WERI-Rb-1 (cell line): ENCODE measurements around the gene NT5DC1.

Source experiments
- DNase-seq: peaks from one replicate; pipeline ENCODE4 v3.0.0-alpha.2; 2020
- H3K27ac ChIP-seq: fragments of 250-450 bp; sonication (Bioruptor Pico); 2 replicates; pipeline ENCODE4 v1.5.1; 2020; ENCODE audit warnings: mild to moderate bottlenecking, moderate library complexity
- H3K27me3 ChIP-seq: fragments of 250-450 bp; sonication (Bioruptor Pico); 2 replicates; pipeline ENCODE4 v1.5.1; 2021; ENCODE audit warnings: mild to moderate bottlenecking, low read depth, moderate library complexity; ENCODE audit not compliant: insufficient read depth, severe bottlenecking
- H3K36me3 ChIP-seq: fragments of 250-450 bp; sonication (Bioruptor Pico); 2 replicates; pipeline ENCODE4 v1.5.1; 2020; ENCODE audit warnings: mild to moderate bottlenecking, moderate library complexity
- H3K4me3 ChIP-seq: 2 replicates; pipeline ENCODE4 v1.5.1; 2011; ENCODE audit warnings: low read depth, mild to moderate bottlenecking, control low read depth, low read length
- H3K9me3 ChIP-seq: fragments of 250-450 bp; sonication (Bioruptor Pico); 2 replicates; pipeline ENCODE4 v1.5.1; 2021; ENCODE audit warnings: mild to moderate bottlenecking, moderate library complexity; ENCODE audit not compliant: severe bottlenecking
- TF ChIP-seq, protein P1 (sequence below): IDR thresholded peaks from 2 replicates; pipeline ENCODE4 v1.5.1; 2011; ENCODE audit warnings: low read depth, mild to moderate bottlenecking, control low read depth, inconsistent platforms, low read length

The NT5DC1 gene

DNA sequence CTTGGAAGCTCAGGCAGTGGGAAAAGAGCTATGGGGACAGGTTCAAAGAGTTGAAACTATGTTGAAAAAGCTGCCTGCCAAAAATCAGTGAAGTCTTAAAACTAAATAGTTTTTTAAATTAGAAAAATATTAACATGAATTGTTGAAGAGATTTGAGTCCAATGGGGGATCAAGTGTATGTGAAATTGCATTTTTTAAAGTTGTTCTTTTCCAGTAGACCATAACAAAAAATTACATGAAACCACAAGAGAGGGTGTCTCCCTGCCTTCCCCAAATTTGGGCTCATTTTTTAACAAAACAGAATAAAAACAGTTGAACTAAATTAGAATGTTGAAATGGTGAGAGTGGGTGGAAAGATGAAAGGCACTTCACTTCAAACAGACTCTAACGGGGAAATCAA lies 56.7 kb downstream of the NT5DC1 start:
- Histone ChIP-seq H3K27ac (no peak overlapping the region), H3K4me3 (no peak overlapping the region), H3K36me3 (no peaks in the 10 kb centered on the region), H3K27me3 (no peaks in the 10 kb centered on the region), H3K9me3 (no peaks in the 10 kb centered on the region)
- TF ChIP-seq, protein P1, sequence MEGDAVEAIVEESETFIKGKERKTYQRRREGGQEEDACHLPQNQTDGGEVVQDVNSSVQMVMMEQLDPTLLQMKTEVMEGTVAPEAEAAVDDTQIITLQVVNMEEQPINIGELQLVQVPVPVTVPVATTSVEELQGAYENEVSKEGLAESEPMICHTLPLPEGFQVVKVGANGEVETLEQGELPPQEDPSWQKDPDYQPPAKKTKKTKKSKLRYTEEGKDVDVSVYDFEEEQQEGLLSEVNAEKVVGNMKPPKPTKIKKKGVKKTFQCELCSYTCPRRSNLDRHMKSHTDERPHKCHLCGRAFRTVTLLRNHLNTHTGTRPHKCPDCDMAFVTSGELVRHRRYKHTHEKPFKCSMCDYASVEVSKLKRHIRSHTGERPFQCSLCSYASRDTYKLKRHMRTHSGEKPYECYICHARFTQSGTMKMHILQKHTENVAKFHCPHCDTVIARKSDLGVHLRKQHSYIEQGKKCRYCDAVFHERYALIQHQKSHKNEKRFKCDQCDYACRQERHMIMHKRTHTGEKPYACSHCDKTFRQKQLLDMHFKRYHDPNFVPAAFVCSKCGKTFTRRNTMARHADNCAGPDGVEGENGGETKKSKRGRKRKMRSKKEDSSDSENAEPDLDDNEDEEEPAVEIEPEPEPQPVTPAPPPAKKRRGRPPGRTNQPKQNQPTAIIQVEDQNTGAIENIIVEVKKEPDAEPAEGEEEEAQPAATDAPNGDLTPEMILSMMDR: no peak
- DNase-seq: no peak

DNA sequence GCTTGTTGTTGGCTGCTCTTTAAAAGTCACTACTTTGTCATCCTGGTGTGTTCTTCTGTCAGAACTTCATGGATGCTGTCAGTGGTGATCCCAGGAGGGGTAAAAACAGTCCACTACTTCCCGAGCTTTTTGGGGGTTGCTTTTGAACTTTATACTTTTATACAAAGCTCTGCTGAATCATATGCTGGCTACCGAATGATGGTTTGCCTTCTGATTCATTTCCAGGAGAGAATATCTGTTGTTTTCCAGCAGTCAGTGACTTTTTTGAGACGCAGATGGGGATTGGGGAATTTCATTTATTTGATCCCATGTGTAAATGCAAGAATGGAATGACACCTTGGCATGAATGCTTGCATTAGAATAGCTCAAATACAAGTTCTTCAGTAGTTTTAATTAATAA lies 58.0 kb downstream of the NT5DC1 start:
- no peaks in the 10 kb centered on the region for H3K27me3 ChIP-seq
- H3K4me3 ChIP-seq: no peak overlapping the region
- DNase-seq: no peak
- TF ChIP-seq, protein P1: no peak
- no peaks in the 10 kb centered on the region for H3K9me3 ChIP-seq
- H3K27ac ChIP-seq: no peak overlapping the region
- no peaks in the 10 kb centered on the region for H3K36me3 ChIP-seq

DNA sequence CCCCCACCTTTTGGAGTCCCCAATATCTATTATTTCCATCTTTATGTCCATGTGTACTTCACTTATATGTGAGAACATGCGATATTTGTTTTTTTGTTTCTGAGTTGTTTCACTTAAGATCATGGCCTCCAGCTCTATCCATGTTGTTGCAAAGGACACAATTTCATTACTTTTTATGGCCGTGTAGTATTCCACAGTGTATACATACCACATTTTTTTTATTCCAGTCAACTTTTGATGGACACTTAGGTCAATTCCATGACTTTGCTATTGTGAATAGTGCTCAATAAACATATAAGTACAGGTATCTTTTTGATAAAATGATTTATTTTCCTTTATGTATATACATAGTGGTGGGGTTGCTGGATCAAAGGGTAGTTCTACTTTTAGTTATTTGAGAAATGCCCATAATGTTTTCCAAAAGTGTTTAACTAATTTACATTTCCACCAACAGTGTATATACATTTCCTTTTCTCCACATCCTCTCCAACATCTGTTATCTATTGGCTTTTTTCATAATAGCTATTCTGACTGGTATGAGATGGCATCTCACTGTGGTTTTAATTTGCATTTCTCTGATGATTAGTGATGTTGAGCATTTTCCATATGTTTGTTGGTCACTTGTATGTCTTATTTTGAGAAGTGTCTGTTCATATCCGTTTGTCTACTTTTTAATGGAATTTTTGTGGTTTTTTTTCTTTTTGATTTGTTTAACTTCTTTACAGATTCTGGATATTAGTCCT lies 59.3 kb downstream of the NT5DC1 start:
- Histone ChIP-seq H3K36me3 (no peaks in the 10 kb centered on the region), H3K4me3 (no peak overlapping the region), H3K27me3 (no peaks in the 10 kb centered on the region), H3K9me3 (no peaks in the 10 kb centered on the region), H3K27ac (no peak overlapping the region)
- no peak for DNase-seq
- TF ChIP-seq, protein P1: no peak

DNA sequence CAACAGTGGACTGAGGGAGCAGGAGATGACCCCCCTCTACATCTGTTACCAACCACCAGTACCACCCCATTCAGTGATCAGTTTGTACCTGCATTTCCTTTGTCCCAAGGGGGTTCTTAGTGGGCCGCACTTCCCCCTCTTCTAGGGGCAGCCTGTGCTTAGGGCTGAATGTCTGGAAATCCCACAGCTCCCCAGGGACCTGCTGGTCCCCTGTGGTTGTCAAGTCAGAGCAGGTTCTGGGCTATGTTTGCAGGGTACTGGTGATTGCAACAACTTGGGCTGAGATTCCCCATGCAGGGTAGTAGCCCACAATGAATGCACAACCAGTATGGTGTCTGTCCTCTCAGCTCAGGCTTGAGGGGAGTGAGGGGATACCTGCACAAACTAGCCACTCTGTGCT lies 64.9 kb downstream of the NT5DC1 start:
- Histone ChIP-seq H3K9me3 (no peaks in the 10 kb centered on the region), H3K27ac (no peak overlapping the region), H3K4me3 (no peak overlapping the region), H3K27me3 (no peaks in the 10 kb centered on the region), H3K36me3 (no peaks in the 10 kb centered on the region)
- TF ChIP-seq, protein P1: no peak
- DNase-seq: no peak

DNA sequence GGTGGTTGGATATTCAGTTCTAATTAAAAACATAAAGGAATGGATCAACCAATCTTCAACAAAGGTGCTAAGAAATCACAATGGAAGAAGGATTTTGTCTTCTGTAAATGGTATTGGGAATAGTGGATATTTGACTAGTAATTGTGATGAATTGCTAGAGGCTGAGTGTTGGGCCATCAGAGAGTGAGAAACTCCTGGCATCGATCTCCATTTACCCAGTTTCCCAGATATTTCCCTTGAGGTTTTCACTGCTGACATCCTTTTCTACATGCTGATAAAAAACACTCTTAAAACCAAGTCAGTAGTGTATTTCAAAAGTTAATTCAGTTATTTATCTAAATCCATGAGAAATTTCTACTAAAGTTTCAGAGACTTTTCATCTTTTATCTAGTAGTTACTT lies 65.7 kb downstream of the NT5DC1 start:
- Histone ChIP-seq H3K27ac (no peak overlapping the region), H3K4me3 (no peak overlapping the region), H3K36me3 (no peaks in the 10 kb centered on the region), H3K9me3 (no peaks in the 10 kb centered on the region), H3K27me3 (no peaks in the 10 kb centered on the region)
- TF ChIP-seq, protein P1: no peak
- DNase-seq: no peak

DNA sequence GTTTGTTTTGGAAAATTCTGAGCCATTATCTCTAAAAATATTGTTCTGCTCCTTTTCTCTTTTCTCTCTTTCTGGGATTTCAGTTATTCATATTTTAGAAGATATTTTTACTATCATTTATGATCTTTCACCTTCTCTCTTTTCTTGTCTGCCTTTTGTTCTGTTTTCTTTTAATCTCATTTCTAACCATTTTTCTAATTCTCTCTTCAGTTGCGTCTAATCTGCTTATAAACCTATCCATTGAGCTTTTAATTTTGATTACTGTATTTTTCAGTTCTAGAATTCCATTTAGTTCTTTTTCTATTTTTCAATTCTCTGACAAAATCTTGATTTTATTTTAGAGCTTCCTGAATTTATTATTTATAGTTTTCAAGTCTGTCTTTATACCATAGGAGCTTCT lies 67.5 kb downstream of the NT5DC1 start:
- H3K27me3 ChIP-seq: no peaks in the 10 kb centered on the region

More for the DNA sequence above, 67.5 kb downstream of the NT5DC1 start:
- TF ChIP-seq, protein P1: no peak
- no peak overlapping the region for H3K27ac ChIP-seq
- no peaks in the 10 kb centered on the region for H3K9me3 ChIP-seq
- H3K4me3 ChIP-seq: no peak overlapping the region
- no peak for DNase-seq
- H3K36me3 ChIP-seq: no peaks in the 10 kb centered on the region
